Muscle of back (tissue), 11 donors: ENCODE measurements around the gene DLG1. TPM values are rescaled to one million over a fixed set of nuclear protein-coding genes. Genes with fewer than 3 reads are reported as not detected.
A peak's percentile ranks its signal among the peaks of the same experiment; 100 is the strongest.

Experiments used
- DNase-seq, 3 donors: peaks; one replicate each; pipeline versions ENCODE4 v3.0.0 to v3.0.0-alpha.2; 2013
- polyA plus RNA-seq, 10 donors: library from polyadenylated mRNA; unstranded; fragments of 120-200 nt; gene quantifications; one replicate each; pipeline ENCODE4 v1.2.1, GENCODE V29; 2013; ENCODE audit not compliant: insufficient read length in 10 of 10

The DLG1 gene
- polyA plus RNA-seq, 10 donors: 35.0 to 52.9 (median 44.6) TPM

- DNase-seq: no peak
Observed at GRCh38 chr3:197249542-197249941, 48.9 kb downstream of the DLG1 start.

DNA sequence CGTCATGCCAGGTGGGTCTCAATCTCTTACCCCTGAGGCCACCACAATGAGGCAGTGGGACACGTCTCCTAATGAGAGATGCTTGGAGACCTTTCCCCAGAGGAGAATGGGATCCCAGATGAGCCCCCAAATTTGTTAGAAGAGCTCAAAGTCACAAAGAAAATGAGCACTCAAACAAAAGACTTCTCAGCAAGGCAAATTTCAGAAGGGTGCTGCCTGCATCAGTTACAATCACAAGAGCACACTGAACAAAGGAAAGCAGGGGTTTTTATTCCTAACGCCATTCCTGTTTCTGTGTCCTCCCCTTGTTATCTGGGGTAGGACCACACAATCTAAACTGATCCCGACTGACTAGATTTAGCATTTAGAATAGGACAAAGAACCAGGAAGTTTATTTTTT is 50.1 kb downstream of the DLG1 start:
- DNase-seq: no peak

DNA sequence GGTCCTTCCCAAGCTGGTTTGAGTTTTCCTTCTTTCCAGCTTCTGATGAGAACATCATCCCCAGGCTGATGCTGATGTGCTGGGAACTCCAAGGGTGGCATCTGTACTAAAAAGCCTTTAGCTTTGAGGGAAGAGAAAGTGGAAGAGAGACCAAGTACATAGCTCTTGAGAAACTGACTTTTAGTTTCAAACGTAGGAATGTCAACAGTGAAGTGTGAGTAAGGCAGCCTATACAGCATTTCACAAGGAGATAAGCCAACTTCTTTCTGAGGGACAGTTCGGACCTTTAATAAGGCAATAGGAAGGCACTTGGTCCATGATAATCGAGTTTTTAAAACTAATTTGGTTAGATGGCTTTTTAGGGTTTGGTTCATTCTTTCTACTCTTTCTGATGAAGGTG is 53.7 kb downstream of the DLG1 start:
- DNase-seq: no peak

DNA sequence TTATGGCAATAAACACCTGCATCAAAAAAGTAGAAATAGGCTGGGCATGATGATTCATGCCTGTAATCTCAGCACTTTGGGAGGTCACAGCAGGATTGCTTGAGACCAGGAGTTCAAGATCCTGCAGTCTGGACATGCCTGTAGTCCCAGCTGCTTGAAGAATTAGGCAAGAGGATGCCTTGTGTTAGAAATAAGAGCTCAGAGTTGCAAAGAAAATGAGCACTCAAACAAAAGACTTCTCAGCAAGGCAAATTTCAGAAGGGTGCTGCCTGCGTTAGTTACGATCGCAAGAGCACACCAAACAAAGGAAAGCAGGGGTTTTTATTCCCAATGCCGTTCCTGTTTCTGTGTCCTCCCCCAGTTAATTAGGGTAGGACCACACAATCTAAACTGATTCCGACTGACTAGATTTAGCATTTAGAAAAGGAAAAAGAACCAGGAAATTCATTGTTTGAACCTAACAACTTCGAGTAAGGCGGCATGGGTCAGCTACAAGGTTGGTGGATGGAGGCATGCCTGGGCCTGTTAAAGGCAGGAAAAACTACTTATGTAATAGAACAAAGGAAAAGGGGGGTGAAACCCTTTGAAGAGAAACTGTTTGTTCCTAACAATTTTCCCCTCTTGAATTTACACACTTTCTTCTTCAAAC is 55.5 kb downstream of the DLG1 start:
- no peak for DNase-seq

- no peak for DNase-seq
Observed at GRCh38 chr3:197241173-197241572, 57.2 kb downstream of the DLG1 start.

GRCh38 chr3:197239857-197240256 is 58.6 kb downstream of the DLG1 start:
- no peak for DNase-seq

DNA sequence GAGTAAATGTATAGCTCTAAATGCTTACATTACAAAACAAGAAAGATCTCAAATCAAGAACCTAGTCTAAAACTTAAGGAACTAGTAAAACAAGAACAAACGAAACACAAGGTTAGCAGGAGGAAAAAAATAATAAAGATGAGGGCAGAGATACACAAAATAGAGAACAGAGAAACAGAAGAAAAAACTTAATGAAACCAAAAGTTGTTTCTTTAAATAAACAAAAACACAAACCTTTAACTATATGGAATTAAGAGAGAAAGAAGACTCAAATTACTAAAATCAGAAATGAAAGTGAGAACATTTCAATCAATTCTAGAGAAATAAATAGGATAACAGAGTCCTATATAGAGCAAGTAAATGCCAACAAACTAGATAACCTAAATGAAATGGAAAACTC is 59.6 kb downstream of the DLG1 start:
- no peak for DNase-seq

DNA sequence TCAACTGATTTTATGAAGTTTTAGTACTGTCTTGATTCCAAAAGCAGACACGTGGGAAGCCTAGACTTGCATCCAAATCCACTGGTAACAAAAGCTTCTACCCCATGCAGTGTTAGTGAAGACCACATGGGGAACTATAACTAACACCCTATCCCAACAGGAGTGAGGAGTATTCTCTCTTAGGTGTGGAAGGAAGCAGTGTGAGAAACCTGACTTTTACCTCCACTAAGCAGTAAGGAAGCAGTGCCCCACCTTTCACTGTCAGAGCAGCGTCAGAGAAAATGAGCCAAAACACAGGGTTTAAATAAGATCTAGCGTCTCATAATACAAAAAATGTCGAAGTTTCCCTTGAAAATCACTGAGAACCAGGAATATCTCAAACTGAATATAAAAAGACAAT is 60.5 kb downstream of the DLG1 start:
- DNase-seq: no peak

DNA sequence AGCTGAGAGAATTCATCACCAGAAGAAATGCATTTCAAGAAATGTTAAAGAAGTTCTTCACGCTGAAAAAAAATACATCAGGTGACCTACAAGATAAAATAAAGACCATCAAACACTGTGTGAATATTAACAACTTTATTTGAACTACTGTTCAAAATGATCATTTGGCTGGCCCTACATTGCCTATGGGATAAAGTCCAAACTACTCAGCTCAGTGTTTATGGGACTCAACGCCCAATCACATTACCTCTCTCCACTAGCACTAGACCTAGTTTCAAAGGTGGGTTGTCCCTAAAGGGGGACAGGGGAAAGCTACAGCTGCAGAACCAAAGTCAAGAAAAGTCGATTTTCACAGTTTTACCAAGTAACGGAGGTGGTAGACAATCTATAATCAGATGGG is 62.0 kb downstream of the DLG1 start:
- no peak for DNase-seq

DNA sequence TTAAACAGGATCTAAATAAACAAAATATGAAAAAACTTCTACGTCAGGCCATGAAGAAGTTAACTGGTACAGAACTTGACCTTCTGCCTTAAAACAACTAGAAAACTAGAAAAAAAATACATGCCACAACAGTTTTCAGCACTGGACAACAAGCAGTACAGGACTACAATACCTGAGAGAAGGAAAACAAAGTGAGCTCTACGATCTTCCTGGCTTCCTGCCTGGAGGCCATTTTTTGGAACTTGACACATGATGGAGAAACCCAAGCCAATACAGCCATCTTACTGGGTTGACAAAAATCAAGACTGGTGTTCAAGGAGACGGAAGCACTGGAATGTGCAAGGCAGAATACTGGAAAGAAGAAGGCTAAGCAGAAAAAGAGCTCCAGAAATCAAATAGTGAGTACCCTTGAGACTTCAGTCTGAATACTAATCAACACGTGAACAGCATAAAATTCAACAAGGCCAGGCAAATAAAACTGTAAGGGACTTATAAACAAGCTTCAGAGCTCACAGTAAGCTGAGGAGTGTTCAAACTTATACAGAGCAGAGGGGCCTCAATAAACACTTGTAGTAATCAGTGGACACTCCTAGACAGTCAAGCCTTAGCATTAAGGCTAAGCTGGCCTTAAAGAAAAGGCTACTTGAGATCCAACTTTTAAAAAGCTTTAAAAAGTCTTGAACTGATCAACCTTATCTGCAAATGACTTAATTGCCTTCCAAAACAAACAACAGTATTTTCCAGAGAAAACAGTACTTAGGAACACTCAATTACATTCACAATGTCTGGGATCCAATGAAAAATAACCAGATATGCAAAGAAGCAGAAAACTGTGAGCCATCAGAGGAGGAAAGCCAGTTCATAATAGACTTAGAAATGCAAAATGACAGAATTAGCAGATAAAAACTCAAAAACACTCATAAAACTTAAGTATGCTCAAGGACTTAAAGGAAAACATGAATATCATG is 63.2 kb downstream of the DLG1 start:
- DNase-seq: no peak

DNA sequence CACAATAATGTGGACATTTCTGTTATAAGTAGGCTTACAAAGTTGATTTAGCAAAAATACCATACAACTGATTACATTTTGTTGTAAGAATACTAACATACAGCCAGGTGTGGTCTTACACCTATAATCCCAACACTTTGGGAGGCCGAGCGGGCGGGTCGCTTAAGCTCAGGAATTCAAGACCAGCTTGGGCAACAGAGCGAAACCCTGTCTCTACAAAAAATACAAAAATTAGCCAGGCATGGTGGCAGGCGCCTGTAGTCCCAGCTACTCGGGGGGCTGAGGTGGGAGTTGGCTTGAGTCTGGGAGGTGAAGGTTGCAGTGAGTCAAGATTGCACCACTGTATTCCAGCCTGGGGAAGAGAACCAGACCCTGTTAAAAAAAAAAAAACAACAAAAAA is 67.1 kb downstream of the DLG1 start:
- no peak for DNase-seq

DNA sequence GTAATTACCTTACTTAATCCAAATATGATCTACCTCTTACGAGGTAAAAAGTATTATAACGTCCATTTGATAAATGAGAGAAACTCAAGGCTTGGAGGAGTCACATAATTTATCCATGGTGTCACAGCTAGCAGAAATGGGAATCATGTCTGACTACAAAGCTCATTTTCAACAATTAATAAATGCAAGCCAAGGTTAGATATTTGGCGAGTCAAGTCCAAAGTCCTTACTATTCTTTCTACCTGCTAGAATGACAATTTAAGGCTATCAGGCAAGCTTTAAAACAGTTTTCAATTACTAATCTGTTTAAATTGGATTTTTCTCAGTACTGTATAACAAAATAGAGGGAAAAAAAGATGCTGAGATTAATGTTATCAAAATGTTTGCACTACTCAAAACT is 68.6 kb downstream of the DLG1 start:
- DNase-seq: no peak

GRCh38 chr3:197229178-197229577 is 69.2 kb downstream of the DLG1 start:
- no peak for DNase-seq

GRCh38 chr3:197227780-197228574 is 70.4 kb downstream of the DLG1 start:
- no peak for DNase-seq

GRCh38 chr3:197226179-197226578 is 72.2 kb downstream of the DLG1 start:
- peak in 1 of 3 donors; percentile 12 for DNase-seq

GRCh38 chr3:197225579-197225978 is 72.8 kb downstream of the DLG1 start:
- DNase-seq: no peak

GRCh38 chr3:197224034-197224444 is 74.4 kb downstream of the DLG1 start:
- peak; percentile 34 to 66 (median 48) for DNase-seq

DNA sequence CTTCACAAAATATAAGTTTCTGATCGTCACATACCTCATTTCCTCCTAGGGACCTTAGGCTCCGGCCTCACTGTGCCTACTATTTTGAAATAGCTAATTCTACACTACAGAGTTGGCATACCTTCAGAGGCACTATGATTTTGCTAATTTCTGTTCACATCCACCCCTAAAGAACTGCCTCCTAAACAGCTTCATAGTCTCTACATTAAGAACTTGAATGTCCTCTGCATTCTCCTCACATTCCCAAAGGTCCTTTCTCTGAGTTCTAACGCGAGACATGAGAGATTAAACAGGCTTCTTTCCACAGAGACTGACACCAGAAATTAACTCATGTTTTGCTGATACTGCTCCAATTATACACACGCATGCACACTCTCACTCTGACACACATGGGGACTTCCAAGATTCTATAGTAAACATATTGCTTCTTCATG is 75.5 kb downstream of the DLG1 start:
- no peak for DNase-seq

DNA sequence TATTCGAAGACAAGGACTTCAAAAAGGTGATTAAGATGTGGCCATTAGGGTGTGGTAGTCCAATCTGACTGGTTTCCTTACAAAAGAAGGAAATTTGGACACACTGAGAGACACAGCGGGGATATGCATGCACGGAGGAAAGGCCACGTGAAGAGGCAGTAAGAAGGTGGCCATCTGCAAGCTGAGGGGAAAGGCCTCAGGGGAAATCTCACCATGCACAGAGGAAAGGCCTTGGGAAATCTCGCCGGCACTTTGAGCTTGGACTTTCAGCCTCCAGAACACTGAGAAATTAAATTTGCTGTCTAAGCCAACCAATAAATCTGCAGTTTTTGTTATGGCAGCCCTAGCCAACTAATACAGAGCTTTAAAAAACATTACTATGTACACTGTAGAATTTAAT is 78.8 kb downstream of the DLG1 start:
- no peak for DNase-seq

GRCh38 chr3:197218210-197218609 is 80.2 kb downstream of the DLG1 start:
- no peak for DNase-seq

GRCh38 chr3:197216914-197217313 is 81.5 kb downstream of the DLG1 start:
- DNase-seq: peak in 1 of 3 donors; percentile 14

DNA sequence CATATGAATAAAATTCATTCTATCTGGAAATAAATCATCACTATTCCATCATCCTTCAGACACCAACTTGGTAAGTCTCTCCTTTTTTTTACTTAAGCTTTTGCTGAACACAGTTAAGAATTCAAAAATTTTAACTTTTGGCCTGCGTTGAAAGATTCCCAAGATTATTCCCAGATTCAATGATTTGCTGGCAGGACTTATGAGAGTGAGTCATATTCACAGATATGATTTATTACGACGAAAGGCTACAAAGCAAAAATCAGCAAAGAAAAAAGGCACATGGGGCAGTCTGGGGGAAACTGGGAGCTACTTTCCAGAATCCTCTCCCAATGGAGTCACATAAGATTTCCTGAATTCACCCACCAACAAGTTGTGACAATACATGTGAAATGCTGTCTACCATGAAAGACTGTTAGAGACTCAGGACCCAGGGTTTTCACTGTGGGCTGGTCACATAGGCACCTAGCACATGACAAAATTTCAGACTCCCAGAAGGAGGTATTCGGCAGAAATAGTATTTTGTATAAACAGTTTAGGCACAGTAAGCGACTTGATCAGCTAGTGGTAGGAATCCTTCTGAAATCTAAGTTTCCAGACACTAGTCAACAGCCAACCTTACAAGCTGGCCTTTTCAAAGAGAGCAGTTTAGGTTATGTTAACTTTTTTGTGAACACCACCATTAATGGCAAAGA is 82.1 kb downstream of the DLG1 start:
- peak; percentile 58 to 73 (median 72) for DNase-seq
